ENCODE results near the gene MAP6D1. TPM values are rescaled to one million over a fixed set of nuclear protein-coding genes. Genes with fewer than 3 reads are reported as not detected.

Gene MAP6D1
- total RNA-seq, 6 experiments from 2014 or later: 0.22 to 0.61 (median 0.37) TPM

- DNase-seq: no peak
- intact Hi-C loops (cut with DNase I): no loop called here
- no peak for ATAC-seq
Measured at GRCh38 chr3:183802989-183803388, 22.4 kb downstream of the MAP6D1 start.

GRCh38 chr3:183801601-183802000 lies 23.8 kb downstream of the MAP6D1 start:
- 83% methylated on average over 3 of the region's 5 CpGs for WGBS (ENCODE audit: insufficient coverage, low coverage, low lambda C conversion rate, missing lambda C conversion rate)
- Histone ChIP-seq H3K36me3 (peaks cover 4 to 51% (median 17%) of the 10 kb centered on the region in 4 donors), H3K4me1 (no peaks in the 10 kb centered on the region), H3K9me3 (no peaks in the 10 kb centered on the region), H3K4me3 (no peak overlapping the region), H3K27ac (no peak overlapping the region), H3K27me3 (no peaks in the 10 kb centered on the region)
- ATAC-seq (no peak), DNase-seq (no peak)
- no peak for TF ChIP-seq POLR2A (IDR thresholded peaks at IDR 0.05)
- no peak for TF ChIP-seq CTCF (IDR thresholded peaks at IDR 0.05)
- intact Hi-C loops (cut with DNase I): no loop called here

More at GRCh38 chr3:183802989-183803388, 22.4 kb downstream of the MAP6D1 start:
- no peaks in the 10 kb centered on the region for H3K27me3 ChIP-seq
- H3K4me1 ChIP-seq: no peaks in the 10 kb centered on the region
- H3K4me3 ChIP-seq: no peak overlapping the region
- H3K36me3 ChIP-seq: peaks cover 4 to 58% (median 16%) of the 10 kb centered on the region in 4 donors
- TF ChIP-seq CTCF (IDR thresholded peaks at IDR 0.05): no peak
- no peak for TF ChIP-seq POLR2A (IDR thresholded peaks at IDR 0.05)
- no peaks in the 10 kb centered on the region for H3K9me3 ChIP-seq
- no peak overlapping the region for H3K27ac ChIP-seq
- WGBS (ENCODE audit: insufficient coverage, low coverage, low lambda C conversion rate, missing lambda C conversion rate): 100% methylated on average over 1 of the region's 6 CpGs

GRCh38 chr3:183800243-183800863 lies 25.0 kb downstream of the MAP6D1 start:
- H3K27ac ChIP-seq: no peak overlapping the region
- H3K36me3 ChIP-seq: peaks cover 4 to 45% (median 17%) of the 10 kb centered on the region in 4 donors
- ATAC-seq (no peak), DNase-seq (no peak)
- no peaks in the 10 kb centered on the region for H3K27me3 ChIP-seq
- H3K4me3 ChIP-seq: no peak overlapping the region
- TF ChIP-seq POLR2A (IDR thresholded peaks at IDR 0.05) (no peak), CTCF (IDR thresholded peaks at IDR 0.05) (no peak)
- no peaks in the 10 kb centered on the region for H3K4me1 ChIP-seq
- WGBS (ENCODE audit: insufficient coverage, low coverage, low lambda C conversion rate, missing lambda C conversion rate): 96% methylated on average over 4 of the region's 8 CpGs
- intact Hi-C loops (cut with DNase I): no loop called here
- H3K9me3 ChIP-seq: no peaks in the 10 kb centered on the region

- H3K27ac ChIP-seq: no peak overlapping the region
- H3K36me3 ChIP-seq: peaks cover 4 to 45% (median 16%) of the 10 kb centered on the region in 4 donors
- 94% methylated on average over 5 of the region's 5 CpGs for WGBS (ENCODE audit: insufficient coverage, low coverage, low lambda C conversion rate, missing lambda C conversion rate)
- TF ChIP-seq CTCF (IDR thresholded peaks at IDR 0.05): no peak
- no peak for TF ChIP-seq POLR2A (IDR thresholded peaks at IDR 0.05)
- no peak overlapping the region for H3K4me3 ChIP-seq
- no peaks in the 10 kb centered on the region for H3K27me3 ChIP-seq
- ATAC-seq (no peak), DNase-seq (no peak)
- H3K9me3 ChIP-seq: no peaks in the 10 kb centered on the region
- no peaks in the 10 kb centered on the region for H3K4me1 ChIP-seq
- intact Hi-C loops (cut with DNase I): no loop called here
Measured at GRCh38 chr3:183799461-183799860, 25.9 kb downstream of the MAP6D1 start.

All from right lobe of liver (tissue), 6 donors.